HS-27A (cell line): ENCODE data around the gene MCM7.

Experiments used
- DNase-seq: peaks from one replicate; pipeline ENCODE4 v3.0.0-alpha.2; 2012; ENCODE audit warnings: low read depth, missing footprints

MCM7 gene

GRCh38 chr7:100122568-100122967 lies 21.4 kb upstream of the MCM7 start:
- no peak for DNase-seq

- no peak for DNase-seq
Observed at GRCh38 chr7:100122067-100122466, 20.9 kb upstream of the MCM7 start.

GRCh38 chr7:100120733-100121036 lies 19.5 kb upstream of the MCM7 start:
- DNase-seq: no peak

- no peak for DNase-seq
Observed at GRCh38 chr7:100119970-100120732, 19.0 kb upstream of the MCM7 start.

GRCh38 chr7:100119072-100119969 lies 18.1 kb upstream of the MCM7 start, which contains the start of the genes CNPY4 and TAF6:
Gene CNPY4, plus strand, starts transcription at chr7:100119634. Its CDS starts 111 bp downstream, at chr7:100119745.
Gene TAF6, minus strand, starts transcription at chr7:100119358. Its CDS starts 5,149 bp downstream, at chr7:100114209.
- DNase-seq: peak; percentile 79

- no peak for DNase-seq
Observed at GRCh38 chr7:100118388-100119071, 17.3 kb upstream of the MCM7 start.

- DNase-seq: no peak
Observed at GRCh38 chr7:100115026-100115425, 13.8 kb upstream of the MCM7 start.

GRCh38 chr7:100111914-100112313 lies 10.7 kb upstream of the MCM7 start:
- no peak for DNase-seq

- DNase-seq: no peak
Observed at GRCh38 chr7:100111156-100111555, 10.0 kb upstream of the MCM7 start.

- no peak for DNase-seq
Observed at GRCh38 chr7:100109521-100110163, 8.4 kb upstream of the MCM7 start.

- DNase-seq: no peak
Observed at GRCh38 chr7:100107890-100108289, 6.7 kb upstream of the MCM7 start.

GRCh38 chr7:100107125-100107737 lies 6.0 kb upstream of the MCM7 start:
- DNase-seq: no peak

- no peak for DNase-seq
Observed at GRCh38 chr7:100106633-100107032, 5.4 kb upstream of the MCM7 start.

GRCh38 chr7:100105534-100105933 lies 4.3 kb upstream of the MCM7 start:
- no peak for DNase-seq

GRCh38 chr7:100102950-100103840 lies 2.0 kb upstream of the MCM7 start:
- DNase-seq: peak; percentile 87

- no peak for DNase-seq
Observed at GRCh38 chr7:100100420-100101015, 679 bp downstream of the MCM7 start.

- no peak for DNase-seq
Observed at GRCh38 chr7:100099452-100099851, 1.7 kb downstream of the MCM7 start.

- DNase-seq: no peak
Observed at GRCh38 chr7:100098913-100099312, 2.3 kb downstream of the MCM7 start.

- DNase-seq: no peak
Observed at GRCh38 chr7:100095704-100096103, 5.5 kb downstream of the MCM7 start.

- no peak for DNase-seq
Observed at GRCh38 chr7:100095289-100095688, 5.9 kb downstream of the MCM7 start.
